Mesenchymal stem cell (in vitro differentiated cells and primary cell): ENCODE data around the gene GMEB1.
"Not testable (repeated sequence)": the region's sequence is repeated elsewhere in the genome, so short reads cannot be mapped to it uniquely, and the experiment has no call there.

Source experiments
- DNase-seq: peaks from one replicate; pipeline ENCODE4 v3.0.0-alpha.2; 2013
- H2AFZ ChIP-seq: one replicate; pipeline ENCODE4 v1.6.1; 2013; ENCODE audit warnings: low read depth, mild to moderate bottlenecking, control low read depth, inconsistent platforms, low read length, moderate library complexity
- H2AK5ac ChIP-seq: 2 replicates; pipeline ENCODE4 v1.6.1; 2013; ENCODE audit warnings: low read length, moderate library complexity, mild to moderate bottlenecking, inconsistent platforms; ENCODE audit not compliant: severe bottlenecking
- H2BK120ac ChIP-seq: one replicate; pipeline ENCODE4 v1.6.1; 2013; ENCODE audit warnings: low read depth, mild to moderate bottlenecking, inconsistent platforms, low read length, moderate library complexity
- H2BK12ac ChIP-seq, 2 experiments: one replicate each; pipeline ENCODE4 v1.6.1; 2013; ENCODE audit warnings: inconsistent platforms in 2 of 2, low read length in 2 of 2, mild to moderate bottlenecking in 2 of 2, moderate library complexity in 2 of 2, control low read depth in 1 of 2
- H2BK15ac ChIP-seq: one replicate; pipeline ENCODE4 v1.6.1; 2013; ENCODE audit warnings: mild to moderate bottlenecking, low read depth, inconsistent platforms; ENCODE audit not compliant: poor library complexity, severe bottlenecking
- H2BK5ac ChIP-seq: 2 replicates; pipeline ENCODE4 v1.6.1; 2013; ENCODE audit warnings: low read depth, mild to moderate bottlenecking, low read length, control low read depth, inconsistent platforms; ENCODE audit not compliant: poor library complexity, severe bottlenecking
- H3K14ac ChIP-seq, 2 experiments: one replicate each; pipeline ENCODE4 v1.6.1; 2013; ENCODE audit warnings: inconsistent platforms in 2 of 2, low read length in 2 of 2, control low read depth in 1 of 2, mild to moderate bottlenecking in 1 of 2, moderate library complexity in 1 of 2
- H3K18ac ChIP-seq, 2 experiments: one replicate each; pipeline ENCODE4 v1.6.1; 2013; ENCODE audit warnings: inconsistent platforms in 2 of 2, low read length in 2 of 2, control low read depth in 1 of 2, low read depth in 1 of 2, mild to moderate bottlenecking in 1 of 2
- H3K23ac ChIP-seq, 2 experiments: one replicate each; pipeline ENCODE4 v1.6.1; 2013; ENCODE audit warnings: inconsistent platforms in 2 of 2, low read length in 2 of 2, mild to moderate bottlenecking in 2 of 2, moderate library complexity in 2 of 2, control low read depth in 1 of 2
- H3K27ac ChIP-seq: 2 replicates; pipeline ENCODE4 v1.5.1; 2013; ENCODE audit warnings: mild to moderate bottlenecking, moderate library complexity, low read length, control low read depth, inconsistent platforms; ENCODE audit not compliant: poor library complexity, severe bottlenecking
- H3K27me3 ChIP-seq, 2 experiments: 2 replicates each; pipeline versions ENCODE4 v1.6.1 to v1.7.0; 2013; ENCODE audit warnings: low read length in 2 of 2, mild to moderate bottlenecking in 2 of 2, moderate library complexity in 2 of 2, control low read depth in 1 of 2, inconsistent platforms in 1 of 2; ENCODE audit not compliant: control insufficient read depth in 1 of 2, insufficient read depth in 1 of 2
- H3K36me3 ChIP-seq, 2 experiments: 2 replicates each; pipeline versions ENCODE4 v1.6.1 to v1.7.0; 2013; ENCODE audit warnings: low read length in 2 of 2, control low read depth in 1 of 2, inconsistent platforms in 1 of 2, low read depth in 1 of 2, mild to moderate bottlenecking in 1 of 2; ENCODE audit not compliant: insufficient read depth in 2 of 2, control insufficient read depth in 1 of 2
- H3K4ac ChIP-seq, 2 experiments: one replicate each; pipeline ENCODE4 v1.6.1; 2013; ENCODE audit warnings: inconsistent platforms in 2 of 2, low read length in 2 of 2, mild to moderate bottlenecking in 2 of 2, moderate library complexity in 2 of 2, control low read depth in 1 of 2, low read depth in 1 of 2
- H3K4me1 ChIP-seq: 2 replicates; pipeline ENCODE4 v1.6.1; 2013; ENCODE audit warnings: low read depth, low read length, control low read depth; ENCODE audit not compliant: control insufficient read depth, insufficient read depth
- H3K4me2 ChIP-seq: 2 replicates; pipeline ENCODE4 v1.6.1; 2013; ENCODE audit warnings: low read length, mild to moderate bottlenecking, inconsistent platforms; ENCODE audit not compliant: poor library complexity, severe bottlenecking
- H3K4me3 ChIP-seq, 2 experiments: 2 replicates each; pipeline versions ENCODE4 v1.5.1 to v1.7.0; 2013; ENCODE audit warnings: low read length in 2 of 2, mild to moderate bottlenecking in 2 of 2, control low read depth in 1 of 2, low read depth in 1 of 2; ENCODE audit not compliant: insufficient read depth in 1 of 2
- H3K79me1 ChIP-seq: replicated peaks from 2 replicates; pipeline ENCODE4 v1.6.1; 2013; ENCODE audit warnings: mild to moderate bottlenecking, control low read depth, low read length, inconsistent platforms; ENCODE audit not compliant: poor library complexity, severe bottlenecking
- H3K9ac ChIP-seq: 2 replicates; pipeline ENCODE4 v1.7.0; 2013; ENCODE audit warnings: mild to moderate bottlenecking, low read length, moderate library complexity
- H3K9me3 ChIP-seq: 2 replicates; pipeline ENCODE4 v1.7.0; 2013; ENCODE audit warnings: mild to moderate bottlenecking, low read length; ENCODE audit not compliant: control insufficient read depth
- H4K8ac ChIP-seq: one replicate; pipeline ENCODE4 v1.6.1; 2013; ENCODE audit warnings: inconsistent platforms, mild to moderate bottlenecking, low read length, moderate library complexity
- H4K91ac ChIP-seq: one replicate; pipeline ENCODE4 v1.6.1; 2013; ENCODE audit warnings: mild to moderate bottlenecking, low read length, inconsistent platforms
- WGBS: methylation state at CpG from one replicate; pipeline ENCODE4 v1.1.7; 2013; ENCODE audit warnings: mixed read lengths; 5-methylcytosine and 5-hydroxymethylcytosine counted together

The GMEB1 gene

GRCh38 chr1:28642056-28642846, 26.3 kb upstream of the GMEB1 start:
- Histone ChIP-seq H2BK12ac (peak overlapping the region in 1 of 2 experiments; percentile 65), H3K9ac (peak overlapping the region; percentile 94), H2AFZ (peak overlapping the region; percentile 93), H3K36me3 (peaks cover 0 to 7% of the 10 kb centered on the region in 2 experiments), H2BK5ac (peak overlapping the region; percentile 22), H3K23ac (peak overlapping the region in 1 of 2 experiments; percentile 95), H4K91ac (no peak overlapping the region), H2AK5ac (no peak overlapping the region), H3K27ac (peak overlapping the region; percentile 95), H3K27me3 (no peaks in the 10 kb centered on the region), H3K9me3 (no peaks in the 10 kb centered on the region), H3K14ac (peak overlapping the region in 1 of 2 experiments; percentile 97), H3K4me3 (peak overlapping the region; percentile 86 to 89), H3K18ac (peak overlapping the region; percentile 65 to 97), H3K4ac (peak overlapping the region in 1 of 2 experiments; percentile 86), H3K4me1 (peaks cover 9% of the 10 kb centered on the region), H2BK120ac (no peak overlapping the region), H4K8ac (peak overlapping the region; percentile 79), H3K4me2 (peak overlapping the region; percentile 77), H3K79me1 (peaks cover 3% of the 10 kb centered on the region), H2BK15ac (no peak overlapping the region)
- 3% methylated on average over 26 of the region's 26 CpGs for WGBS
- DNase-seq: no peak

GRCh38 chr1:28642847-28643635, 25.5 kb upstream of the GMEB1 start, which contains the start of gene TAF12:
TSS of gene TAF12 (minus strand) at chr1:28643067. CDS start at chr1:28622081, 20,986 bp downstream.
- peaks cover 0 to 7% of the 10 kb centered on the region in 2 experiments for H3K36me3 ChIP-seq
- peak within 1 kb of the TSS; percentile 95 for H3K27ac ChIP-seq
- H3K18ac ChIP-seq: peak within 1 kb of the TSS; percentile 65 to 97
- H3K23ac ChIP-seq: peak within 1 kb of the TSS in 1 of 2 experiments; percentile 95
- no peaks in the 10 kb centered on the region for H3K9me3 ChIP-seq
- peak within 1 kb of the TSS; percentile 79 for H4K8ac ChIP-seq
- H2AK5ac ChIP-seq: peak within 1 kb of the TSS; percentile 99
- H3K27me3 ChIP-seq: no peaks in the 10 kb centered on the region
- peak within 1 kb of the TSS; percentile 86 to 89 for H3K4me3 ChIP-seq
- no peak within 1 kb of the TSS for H2BK15ac ChIP-seq
- H2BK12ac ChIP-seq: peak within 1 kb of the TSS in 1 of 2 experiments; percentile 71
- DNase-seq: peak; percentile 95
- peaks cover 11% of the 10 kb centered on the region for H3K4me1 ChIP-seq
- WGBS: 10% methylated on average over 36 of the region's 49 CpGs
- H2BK5ac ChIP-seq: peak within 1 kb of the TSS; percentile 58
- peak within 1 kb of the TSS in 1 of 2 experiments; percentile 97 for H3K14ac ChIP-seq
- H3K79me1 ChIP-seq: peaks cover 1% of the 10 kb centered on the region
- peak within 1 kb of the TSS; percentile 1 for H4K91ac ChIP-seq
- peak within 1 kb of the TSS; percentile 76 to 98 for H3K4ac ChIP-seq
- peak within 1 kb of the TSS; percentile 94 for H3K9ac ChIP-seq
- H2BK120ac ChIP-seq: no peak within 1 kb of the TSS
- H3K4me2 ChIP-seq: peak within 1 kb of the TSS; percentile 77
- H2AFZ ChIP-seq: peak within 1 kb of the TSS; percentile 93

GRCh38 chr1:28644494-28644893, 24.1 kb upstream of the GMEB1 start:
- Histone ChIP-seq H2BK15ac (no peak overlapping the region), H3K18ac (no peak overlapping the region), H3K4me1 (peaks cover 16% of the 10 kb centered on the region), H3K36me3 (peaks cover 0 to 7% of the 10 kb centered on the region in 2 experiments), H4K8ac (no peak overlapping the region), H3K23ac (no peak overlapping the region), H4K91ac (no peak overlapping the region), H3K9me3 (no peaks in the 10 kb centered on the region), H2AK5ac (no peak overlapping the region), H3K14ac (no peak overlapping the region), H2BK120ac (no peak overlapping the region), H3K9ac (peak overlapping the region; percentile 94), H2AFZ (no peak overlapping the region), H3K79me1 (peaks cover 1% of the 10 kb centered on the region), H2BK12ac (no peak overlapping the region), H3K27me3 (no peaks in the 10 kb centered on the region), H3K27ac (no peak overlapping the region), H3K4me2 (no peak overlapping the region), H3K4me3 (peak overlapping the region in 1 of 2 experiments; percentile 89), H2BK5ac (no peak overlapping the region), H3K4ac (no peak overlapping the region)
- no peak for DNase-seq
- WGBS: 78% methylated on average over 3 of the region's 3 CpGs

- not testable (repeated sequence) for H3K9me3 ChIP-seq, H3K79me1 ChIP-seq, H3K36me3 ChIP-seq, H3K23ac ChIP-seq, H3K4me2 ChIP-seq, H3K9ac ChIP-seq, H2BK15ac ChIP-seq, H2BK120ac ChIP-seq, H2BK12ac ChIP-seq, H3K18ac ChIP-seq, H2BK5ac ChIP-seq, H3K27ac ChIP-seq, H3K4ac ChIP-seq, H4K91ac ChIP-seq, H4K8ac ChIP-seq, H3K4me3 ChIP-seq, H2AFZ ChIP-seq, H2AK5ac ChIP-seq, DNase-seq, H3K27me3 ChIP-seq, H3K14ac ChIP-seq
- peaks cover 16% of the 10 kb centered on the region for H3K4me1 ChIP-seq
- WGBS: 96% methylated on average over 11 of the region's 11 CpGs
These were observed 23.2 kb upstream of the GMEB1 start for GRCh38 chr1:28645406-28645805.
